T-helper 1 cell treated with Interleukin-12 subunit alpha and Interleukin-12 subunit beta and Interleukin-4 antibody, amounts not matched to agents 30 ng/mL and 1 ng/mL, for 36 hours (primary cell): ENCODE measurements around the gene TRIML1. TPM values are rescaled to one million over a fixed set of nuclear protein-coding genes. Genes with fewer than 3 reads are reported as not detected.

Experiments
- intact Hi-C: fragments of 100-400 bp; cut with micrococcal nuclease; formaldehyde crosslinking; loops from one replicate; pipeline ENCODE4 v1.15.1; 2024
- total RNA-seq: library from RNA; stranded (reverse); gene quantifications from 2 replicates; pipeline ENCODE4 v1.2.3, GENCODE V29; 2022

Gene TRIML1
- not detected in 2 replicates for total RNA-seq

- intact Hi-C loops = no loop called here
These were observed at the start of gene TRIML1 for GRCh38 chr4:188139141-188139540. Gene TRIML1, plus strand, starts transcription at chr4:188139441. Its CDS starts 118 bp downstream, at chr4:188139559.

- intact Hi-C loops = no loop called here
These were observed 46.4 kb upstream of the TRIML1 start for GRCh38 chr4:188092824-188093223.

- intact Hi-C loops = no loop called here
These were observed 32.8 kb upstream of the TRIML1 start for GRCh38 chr4:188106454-188106853.

- intact Hi-C loops = no loop called here
These were observed 31.1 kb upstream of the TRIML1 start for GRCh38 chr4:188107931-188108843.

- intact Hi-C loops = no loop called here
These were observed 30.0 kb upstream of the TRIML1 start, which contains the start of gene TRIML2 for GRCh38 chr4:188109157-188109755. Gene TRIML2, minus strand, starts transcription at chr4:188109603. Its CDS starts 4,235 bp downstream, at chr4:188105368.

GRCh38 chr4:188110036-188110435 lies 29.2 kb upstream of the TRIML1 start:
- intact Hi-C loops = no loop called here

- intact Hi-C loops = no loop called here
These were observed 28.3 kb upstream of the TRIML1 start for GRCh38 chr4:188110741-188111471.

- intact Hi-C loops = no loop called here
These were observed 27.3 kb upstream of the TRIML1 start for GRCh38 chr4:188111955-188112354.

GRCh38 chr4:188113156-188113555 lies 26.1 kb upstream of the TRIML1 start:
- intact Hi-C loops = no loop called here

- intact Hi-C loops = no loop called here
These were observed 21.5 kb upstream of the TRIML1 start for GRCh38 chr4:188117631-188118324.

GRCh38 chr4:188121530-188121929 lies 17.7 kb upstream of the TRIML1 start:
- intact Hi-C loops = no loop called here

- intact Hi-C loops = no loop called here
These were observed 11.9 kb upstream of the TRIML1 start for GRCh38 chr4:188127214-188127874.

- intact Hi-C loops = no loop called here
These were observed 8.9 kb upstream of the TRIML1 start for GRCh38 chr4:188130355-188130754.

GRCh38 chr4:188132232-188132631 lies 7.0 kb upstream of the TRIML1 start:
- intact Hi-C loops = no loop called here

GRCh38 chr4:188138227-188138626 lies 1.0 kb upstream of the TRIML1 start:
- intact Hi-C loops = no loop called here

- intact Hi-C loops = no loop called here
These were observed 430 bp downstream of the TRIML1 start for GRCh38 chr4:188139671-188140070.

GRCh38 chr4:188143731-188144130 lies 4.5 kb downstream of the TRIML1 start:
- intact Hi-C loops = no loop called here

- intact Hi-C loops = no loop called here
These were observed 6.4 kb downstream of the TRIML1 start for GRCh38 chr4:188145601-188146000.

- intact Hi-C loops = no loop called here
These were observed 7.4 kb downstream of the TRIML1 start for GRCh38 chr4:188146618-188147017.

- intact Hi-C loops = no loop called here
These were observed 7.9 kb downstream of the TRIML1 start for GRCh38 chr4:188147176-188147575.

GRCh38 chr4:188147776-188148175 lies 8.5 kb downstream of the TRIML1 start:
- intact Hi-C loops = no loop called here
